ENCODE data around the gene TEPSIN.

TEPSIN gene

DNA sequence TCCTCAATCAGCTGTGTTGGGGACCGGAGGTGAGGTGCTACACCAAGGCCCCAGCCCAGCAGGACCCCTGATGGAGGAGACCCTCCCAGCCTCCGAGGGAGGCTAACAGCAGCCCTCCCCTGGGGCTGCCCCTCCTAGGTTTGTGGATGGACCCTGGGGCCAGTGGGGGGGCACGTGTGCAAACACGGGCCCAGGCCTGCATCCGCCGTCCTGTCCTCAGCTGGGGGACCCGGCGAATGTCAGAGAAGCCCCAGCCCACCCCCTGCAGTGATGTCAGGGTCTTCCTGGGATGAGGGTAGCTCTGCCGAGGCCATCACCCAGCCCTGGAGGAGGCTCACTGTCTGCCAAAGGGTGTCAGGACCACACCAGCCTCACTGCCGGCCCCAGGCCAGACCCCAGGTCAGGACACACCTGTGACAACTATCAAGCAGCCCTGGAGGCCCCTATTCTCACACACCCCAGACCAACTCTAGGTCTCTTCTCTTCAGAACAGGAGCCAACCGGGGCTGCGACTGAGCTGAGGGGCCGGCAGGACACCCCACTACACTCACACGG is 42.8 kb downstream of the TEPSIN start:
- no peak for DNase-seq

DNA sequence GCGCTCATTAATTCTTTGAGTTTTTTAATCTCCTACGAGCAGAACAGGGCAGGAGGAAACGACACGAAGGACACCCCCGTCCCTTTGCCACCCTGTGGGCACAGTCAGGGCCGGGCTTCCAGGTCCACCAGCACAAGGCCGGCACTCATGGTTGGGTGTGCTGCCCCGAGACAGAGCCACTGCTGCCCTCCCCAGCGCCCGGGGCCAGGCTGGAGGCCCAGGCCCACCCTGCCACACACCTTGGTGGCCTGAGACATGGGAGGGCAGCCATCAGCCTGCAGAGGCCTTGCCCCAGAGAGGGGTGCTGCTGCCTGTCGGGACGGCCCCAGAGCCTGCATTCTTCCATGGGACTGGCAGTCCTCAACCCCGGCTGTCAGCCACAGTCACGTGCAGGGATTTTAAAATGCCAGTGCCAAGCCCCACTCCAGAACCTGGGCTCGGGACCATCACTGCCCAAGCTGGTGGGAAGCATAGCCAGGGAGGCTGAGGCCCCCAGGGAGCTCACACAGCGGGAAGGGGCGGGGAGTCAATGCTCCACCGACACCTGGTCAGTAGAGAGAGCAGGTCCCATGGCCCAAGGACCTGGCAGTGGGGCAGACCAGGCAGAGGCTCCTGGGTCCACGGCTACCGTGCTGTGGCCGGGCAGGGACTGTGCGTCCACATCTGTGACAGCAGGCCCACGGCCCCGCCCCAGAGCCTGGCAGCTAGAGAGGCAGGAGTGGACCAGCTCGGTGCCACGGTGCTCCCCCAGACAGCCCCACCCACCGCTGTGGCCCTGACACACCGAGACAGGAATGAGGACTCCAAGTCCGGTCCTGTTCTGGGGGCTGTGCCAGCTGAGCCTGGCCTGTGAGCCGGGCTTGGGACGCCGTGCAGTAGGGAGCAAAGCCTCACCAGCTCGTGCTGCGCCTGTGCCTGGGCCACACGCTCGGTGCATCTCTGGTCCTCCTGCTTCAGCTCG is 43.6 kb downstream of the TEPSIN start:
- no peak for DNase-seq

DNA sequence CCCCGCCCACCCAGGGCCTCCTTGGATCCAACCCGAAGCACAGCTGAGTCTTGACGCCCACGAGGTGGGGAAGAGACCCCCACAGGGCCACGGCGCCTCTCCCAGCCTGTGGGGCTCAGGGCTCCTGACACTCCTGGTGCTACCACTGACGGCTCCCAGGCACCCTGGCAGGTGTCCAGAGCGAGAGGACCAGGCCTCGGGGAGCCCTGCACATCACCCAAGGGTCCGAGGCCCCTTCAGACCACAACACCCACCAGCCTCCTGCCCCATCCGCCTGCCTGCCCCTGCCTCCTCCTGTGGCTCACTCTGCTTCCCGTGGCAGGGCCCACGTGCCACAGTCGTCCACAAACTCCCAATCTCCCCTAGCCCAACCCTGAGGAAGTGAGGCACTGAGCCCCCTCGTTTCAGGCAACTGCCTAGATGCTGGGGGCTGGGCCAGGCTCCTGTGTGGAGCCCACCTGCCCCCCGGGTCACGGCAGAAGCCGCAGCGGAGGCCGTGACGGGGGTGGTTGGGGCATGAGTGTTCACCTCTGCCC is 44.6 kb downstream of the TEPSIN start:
- DNase-seq: no peak

DNA sequence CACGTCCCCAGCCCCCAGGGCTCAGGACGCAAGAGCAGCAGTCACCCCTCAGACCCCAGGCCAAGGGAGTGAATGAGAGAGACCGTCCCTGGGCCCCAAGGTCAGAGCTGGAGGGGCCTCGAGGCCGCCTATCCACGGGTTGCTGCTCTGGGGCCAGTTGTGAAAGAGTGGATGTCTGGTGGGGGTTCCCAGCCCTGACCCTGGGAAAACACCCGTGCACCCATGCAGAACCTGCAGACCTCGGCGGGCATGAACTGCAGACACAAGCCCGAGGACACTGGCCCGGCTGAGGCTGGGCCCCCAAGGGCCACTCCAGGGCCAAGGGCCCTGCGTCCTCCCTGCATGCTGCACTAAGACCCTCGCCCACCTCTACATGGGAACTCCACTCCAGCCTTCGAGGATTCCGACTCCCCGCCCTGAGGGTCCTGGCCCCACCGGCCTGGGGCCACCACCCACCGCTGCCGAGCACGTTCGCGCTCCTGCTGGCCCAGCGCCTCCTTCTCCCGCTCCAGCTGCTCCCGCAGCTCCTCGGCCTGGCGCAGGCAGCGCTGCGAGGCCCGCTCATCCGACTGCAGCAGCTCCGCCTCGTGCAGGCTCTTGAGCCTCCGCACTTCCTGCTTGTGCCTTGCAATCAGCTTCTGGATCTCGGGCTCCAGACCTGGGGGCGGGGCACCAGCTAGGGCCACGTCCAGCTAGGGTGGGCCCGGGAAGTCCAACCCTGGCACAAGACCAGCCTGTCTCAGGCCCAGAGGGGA is 45.2 kb downstream of the TEPSIN start:
- DNase-seq: no peak

- no peak for DNase-seq
Observed at GRCh38 chr17:81193051-81193410, 45.8 kb downstream of the TEPSIN start.

DNA sequence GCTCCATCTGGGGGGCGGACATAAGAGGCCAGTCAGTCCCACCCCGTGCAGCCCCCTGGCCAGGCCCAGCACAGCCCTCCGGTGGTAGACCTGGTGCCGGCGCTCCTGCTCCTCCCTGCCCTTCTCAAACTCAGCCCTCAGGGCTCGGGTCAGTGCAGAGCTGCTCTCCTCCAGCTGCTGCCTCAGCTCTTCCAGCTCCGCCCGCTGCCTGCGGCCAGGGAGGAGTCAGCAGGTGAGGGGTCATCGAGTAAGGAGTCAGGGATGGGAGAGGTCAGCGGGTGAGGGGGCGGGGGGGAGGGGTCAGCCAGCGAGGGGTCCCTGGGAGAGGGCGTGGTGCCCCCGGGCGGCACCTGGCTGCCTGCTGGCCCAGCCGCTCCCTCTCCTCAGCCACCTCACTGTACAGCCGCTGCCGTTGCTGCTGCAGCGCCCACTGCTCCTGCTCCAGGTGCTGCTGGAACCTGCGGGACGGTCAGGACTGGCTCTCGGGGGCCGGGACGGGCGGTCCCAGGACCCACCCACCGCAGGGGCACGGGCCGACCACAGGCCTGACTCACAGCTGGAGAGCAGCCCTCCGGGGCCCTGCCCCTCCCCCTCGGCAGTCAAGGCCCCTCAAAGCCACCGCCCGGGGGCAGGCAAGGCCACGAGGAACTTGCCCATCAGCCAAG is 46.3 kb downstream of the TEPSIN start:
- DNase-seq: no peak

GRCh38 chr17:81191646-81192045 is 47.2 kb downstream of the TEPSIN start:
- DNase-seq: no peak

GRCh38 chr17:81191116-81191515 is 47.7 kb downstream of the TEPSIN start:
- no peak for DNase-seq

GRCh38 chr17:81190591-81190990 is 48.3 kb downstream of the TEPSIN start:
- no peak for DNase-seq

GRCh38 chr17:81189670-81190530 is 49.0 kb downstream of the TEPSIN start:
- DNase-seq: no peak

DNA sequence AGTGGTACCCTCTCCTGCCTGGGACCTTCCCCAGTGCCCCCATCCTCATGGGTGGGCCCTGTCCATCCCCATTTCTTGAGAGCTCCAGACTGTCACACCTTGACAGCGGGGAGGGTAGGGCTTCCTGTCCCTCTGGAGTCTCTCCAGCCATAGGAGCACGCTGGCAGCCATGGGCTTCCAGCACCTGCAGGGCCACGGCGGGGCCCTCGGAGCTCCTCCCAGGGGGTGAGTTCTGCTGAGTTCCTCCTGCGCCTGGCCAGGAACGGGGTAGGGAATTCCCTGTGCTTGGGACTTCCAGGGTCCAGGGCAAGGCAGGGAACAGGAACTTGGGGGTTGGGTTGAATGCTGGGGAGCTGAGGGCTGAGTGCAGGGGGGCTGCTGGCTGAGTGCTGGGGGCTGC is 49.8 kb downstream of the TEPSIN start:
- no peak for DNase-seq

- no peak for DNase-seq
Observed at GRCh38 chr17:81188491-81188840, 50.4 kb downstream of the TEPSIN start.

DNA sequence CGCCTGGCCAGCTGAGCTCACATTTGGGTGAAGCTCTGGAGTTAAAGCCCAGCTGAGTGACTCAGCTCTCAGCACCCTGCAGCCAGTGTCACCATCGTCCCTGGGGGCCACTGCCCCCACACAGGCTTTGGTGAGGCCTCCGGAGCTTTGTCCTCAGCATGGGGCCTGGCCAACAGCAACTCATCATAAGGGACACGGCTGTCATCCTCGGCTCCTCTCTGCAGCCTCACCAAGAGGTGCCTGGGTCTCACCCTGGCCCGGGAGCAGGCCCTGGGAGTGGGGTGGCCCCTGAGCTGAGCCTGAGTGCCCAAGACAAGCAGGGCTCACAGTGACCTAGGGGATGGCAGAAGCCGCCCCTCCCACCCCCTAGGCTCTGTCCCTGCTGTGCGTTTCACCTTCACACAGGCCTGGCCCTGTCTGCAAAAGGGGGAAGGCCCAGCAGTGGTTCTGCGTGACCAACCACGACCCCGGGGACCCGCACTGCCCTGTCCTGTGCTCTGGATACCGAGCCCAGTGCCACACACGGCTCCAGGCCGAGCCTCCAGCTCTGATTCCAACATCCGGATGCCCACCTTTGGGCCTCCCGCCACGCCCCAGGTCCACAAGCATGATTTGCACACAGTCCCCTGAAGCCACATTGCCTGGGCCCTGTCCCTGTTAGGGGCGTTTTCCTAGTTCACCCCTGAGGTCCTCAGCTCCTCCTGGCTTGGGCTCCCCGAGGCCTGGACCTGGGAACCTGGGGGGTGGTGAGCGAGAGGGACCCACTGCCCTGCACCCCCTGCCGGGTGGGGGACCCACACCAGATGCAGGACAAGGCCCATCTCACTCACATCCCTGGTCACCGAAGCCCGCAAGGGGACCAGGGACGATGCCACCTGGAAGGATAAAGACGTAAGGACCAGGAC is 51.0 kb downstream of the TEPSIN start:
- no peak for DNase-seq

GRCh38 chr17:81187120-81187519 is 51.7 kb downstream of the TEPSIN start:
- no peak for DNase-seq

DNA sequence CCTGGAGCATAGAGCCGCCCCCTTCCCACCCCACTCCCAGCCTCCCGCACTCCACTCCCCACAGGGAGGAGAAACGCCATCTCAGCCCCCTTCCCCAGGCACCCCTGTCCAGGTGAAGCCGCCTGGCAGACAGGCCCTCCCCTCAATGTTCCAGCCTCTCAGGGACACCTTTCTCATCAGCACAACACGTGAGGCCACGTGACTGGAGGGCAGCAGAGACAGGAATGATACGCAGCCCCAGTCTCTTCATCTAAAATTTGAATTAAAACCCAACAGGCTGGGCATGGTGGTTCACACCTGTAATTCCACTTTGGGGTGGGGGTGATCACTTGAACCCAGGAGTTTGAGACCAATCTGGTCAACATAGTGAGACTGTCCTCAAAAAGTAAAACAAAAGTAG is 52.7 kb downstream of the TEPSIN start:
- DNase-seq: no peak

DNA sequence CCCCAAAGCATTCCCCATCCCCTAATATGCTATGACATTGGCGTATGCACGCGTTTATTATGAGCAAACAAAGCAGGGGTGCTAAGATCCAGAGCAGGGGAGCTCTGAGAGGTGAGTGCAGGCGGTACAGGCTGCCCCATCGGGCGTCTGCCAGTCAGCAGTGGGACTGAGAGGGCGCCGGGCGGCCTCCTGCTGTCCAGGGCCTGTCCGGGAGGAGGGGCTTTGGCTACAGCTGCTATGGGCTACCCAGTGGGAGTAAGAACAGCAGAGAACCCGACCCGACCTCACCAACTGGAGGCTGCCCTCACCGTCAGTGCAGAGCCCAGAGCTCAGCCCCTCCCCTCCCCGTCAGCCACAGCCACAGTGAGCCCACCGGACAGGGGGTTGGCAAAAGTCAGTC is 54.3 kb downstream of the TEPSIN start:
- DNase-seq: no peak

DNA sequence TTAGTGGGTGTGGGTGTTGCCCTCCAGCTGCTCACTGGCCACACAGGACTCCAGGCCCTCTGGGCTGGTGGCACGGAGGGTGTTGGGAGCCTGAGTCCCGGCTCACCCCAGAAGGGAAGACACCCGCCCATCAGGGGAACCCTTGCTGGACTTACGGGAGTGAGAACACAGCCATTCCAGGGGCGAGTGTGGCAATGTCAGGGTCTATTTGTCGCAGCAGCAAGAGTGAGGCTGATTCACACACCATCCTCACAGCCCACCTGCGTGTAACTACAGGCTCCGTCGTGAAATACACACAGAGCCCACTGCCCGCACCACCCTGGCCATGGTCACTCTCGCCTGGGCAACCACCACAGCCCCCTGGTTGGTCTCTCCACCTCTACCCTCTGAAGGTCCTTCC is 55.0 kb downstream of the TEPSIN start:
- DNase-seq: no peak

DNA sequence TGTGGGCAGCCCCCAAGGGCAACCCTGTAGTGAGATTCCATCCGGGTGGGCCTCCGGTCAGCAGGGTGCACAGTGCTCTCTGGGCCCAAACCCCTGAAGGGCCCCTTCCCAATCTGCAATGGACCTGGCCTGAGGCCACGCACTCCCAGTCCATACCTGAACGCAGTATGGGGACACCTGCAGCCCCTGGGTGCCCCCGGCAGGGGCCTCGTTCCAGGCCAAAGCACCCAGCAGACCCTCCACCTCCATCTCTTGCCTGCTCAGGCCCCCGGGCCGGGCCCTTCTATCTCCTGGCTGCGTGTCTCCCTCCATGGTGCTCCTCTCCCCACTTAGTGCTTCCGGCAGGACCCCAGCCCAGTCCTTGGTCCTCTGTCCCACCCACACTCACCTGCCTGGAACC is 55.5 kb downstream of the TEPSIN start:
- no peak for DNase-seq

DNA sequence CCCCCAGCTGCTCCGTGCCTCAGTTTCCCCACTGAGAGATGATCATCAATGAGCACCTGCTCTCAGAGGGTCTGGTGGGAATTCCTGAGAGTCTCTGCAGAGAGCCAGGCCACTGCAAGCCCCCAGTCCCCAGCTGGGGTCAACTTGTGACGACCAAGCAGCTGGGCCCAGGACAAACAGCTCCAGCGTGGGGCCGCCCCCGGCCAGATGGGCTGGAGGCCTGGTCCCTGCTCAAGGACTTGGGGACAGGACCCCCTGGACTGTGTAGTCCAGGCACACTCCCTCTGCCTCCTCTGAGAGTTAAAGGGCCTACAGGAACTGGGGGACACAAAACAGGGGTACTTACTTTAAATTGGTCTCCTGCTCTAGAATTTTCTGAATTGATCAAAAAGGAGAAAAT is 56.3 kb downstream of the TEPSIN start:
- DNase-seq: no peak

- no peak for DNase-seq
Observed at GRCh38 chr17:81181811-81182185, 57.1 kb downstream of the TEPSIN start.
